ENCODE results near the gene WDR5.

DNA sequence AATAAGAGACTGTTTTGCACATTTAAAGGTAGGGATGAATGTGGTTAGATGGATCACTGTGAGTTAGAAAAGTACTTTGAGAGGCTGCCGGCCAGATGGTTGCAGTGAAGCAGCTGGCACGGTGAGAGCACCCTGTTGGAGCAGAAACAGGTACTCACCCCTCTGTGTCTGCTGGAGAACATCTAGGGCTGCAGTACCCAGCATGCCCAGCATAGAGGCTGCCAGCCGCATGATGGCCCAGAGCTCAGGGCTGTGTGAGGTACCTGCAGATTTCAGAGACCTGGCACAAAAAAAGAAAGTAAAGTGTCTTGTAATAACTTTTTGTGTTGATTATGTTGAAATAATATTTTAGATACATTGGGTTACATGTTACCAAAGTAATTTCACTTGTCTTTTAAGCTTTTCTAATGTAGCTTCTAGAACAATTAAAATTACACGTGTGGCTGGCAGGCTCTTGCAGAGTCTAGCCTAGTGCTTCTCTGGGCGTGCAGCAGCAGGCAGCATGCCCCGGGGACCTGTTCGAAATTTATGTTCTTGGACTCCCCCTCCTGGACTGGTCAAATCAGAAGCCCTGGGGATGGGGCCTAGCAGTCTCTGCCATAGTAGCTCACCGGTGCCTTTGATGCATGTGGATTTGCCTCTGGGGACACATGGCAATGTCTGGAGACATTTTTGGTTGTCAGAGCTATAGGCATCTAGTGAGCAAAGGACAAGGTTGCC is 11.1 kb downstream of the WDR5 start:
- no peak for TF ChIP-seq TCF12 (IDR thresholded peaks at IDR 0.05; ENCODE audit: low read depth, low read length)
- no peak for TF ChIP-seq POLR2A (IDR thresholded peaks at IDR 0.05; ENCODE audit: low read depth, low read length)
- no peak for TF ChIP-seq JUND (IDR thresholded peaks at IDR 0.05; ENCODE audit: low read depth, low read length)
- TF ChIP-seq, protein P1, sequence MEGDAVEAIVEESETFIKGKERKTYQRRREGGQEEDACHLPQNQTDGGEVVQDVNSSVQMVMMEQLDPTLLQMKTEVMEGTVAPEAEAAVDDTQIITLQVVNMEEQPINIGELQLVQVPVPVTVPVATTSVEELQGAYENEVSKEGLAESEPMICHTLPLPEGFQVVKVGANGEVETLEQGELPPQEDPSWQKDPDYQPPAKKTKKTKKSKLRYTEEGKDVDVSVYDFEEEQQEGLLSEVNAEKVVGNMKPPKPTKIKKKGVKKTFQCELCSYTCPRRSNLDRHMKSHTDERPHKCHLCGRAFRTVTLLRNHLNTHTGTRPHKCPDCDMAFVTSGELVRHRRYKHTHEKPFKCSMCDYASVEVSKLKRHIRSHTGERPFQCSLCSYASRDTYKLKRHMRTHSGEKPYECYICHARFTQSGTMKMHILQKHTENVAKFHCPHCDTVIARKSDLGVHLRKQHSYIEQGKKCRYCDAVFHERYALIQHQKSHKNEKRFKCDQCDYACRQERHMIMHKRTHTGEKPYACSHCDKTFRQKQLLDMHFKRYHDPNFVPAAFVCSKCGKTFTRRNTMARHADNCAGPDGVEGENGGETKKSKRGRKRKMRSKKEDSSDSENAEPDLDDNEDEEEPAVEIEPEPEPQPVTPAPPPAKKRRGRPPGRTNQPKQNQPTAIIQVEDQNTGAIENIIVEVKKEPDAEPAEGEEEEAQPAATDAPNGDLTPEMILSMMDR (IDR thresholded peaks at IDR 0.05 in 2 of 3, conservative IDR thresholded peaks at IDR 0.05 in 1 of 3; ENCODE audit: control insufficient read depth in 2 of 3, extremely low read depth in 1 of 3, insufficient read depth in 1 of 3, low read depth in 3 of 3, low read length in 3 of 3): no peak
- no peak for TF ChIP-seq BCL11A (IDR thresholded peaks at IDR 0.05; ENCODE audit: low read depth, low read length)

All from GM12878 (cell line).